ENCODE measurements around the gene SPAG9.

GRCh38 chr17:50953831-50954601, 166.7 kb downstream of the SPAG9 start:
- no peak for TF ChIP-seq CTCF (IDR thresholded peaks at IDR 0.05)
- TF ChIP-seq POLR2AphosphoS5 (IDR thresholded peaks at IDR 0.05) = peak in 1 of 3 donors; percentile 34
- no peak for TF ChIP-seq POLR2A (IDR thresholded peaks at IDR 0.05)

Measured in breast epithelium (tissue), 3 donors.